HL-60/S4 treated with retinoic acid at 250 ng/mL for 4 days and 3 days (cell line): ENCODE data around the gene KCNJ9.

Experiments used
- in situ Hi-C: fragments of 300-500 bp; cut with MboI; formaldehyde crosslinking; loops from 2 replicates; pipeline ENCODE4 v1.7.0; 2022; ENCODE audit warnings: low sequenced_read_pairs

Gene KCNJ9

DNA sequence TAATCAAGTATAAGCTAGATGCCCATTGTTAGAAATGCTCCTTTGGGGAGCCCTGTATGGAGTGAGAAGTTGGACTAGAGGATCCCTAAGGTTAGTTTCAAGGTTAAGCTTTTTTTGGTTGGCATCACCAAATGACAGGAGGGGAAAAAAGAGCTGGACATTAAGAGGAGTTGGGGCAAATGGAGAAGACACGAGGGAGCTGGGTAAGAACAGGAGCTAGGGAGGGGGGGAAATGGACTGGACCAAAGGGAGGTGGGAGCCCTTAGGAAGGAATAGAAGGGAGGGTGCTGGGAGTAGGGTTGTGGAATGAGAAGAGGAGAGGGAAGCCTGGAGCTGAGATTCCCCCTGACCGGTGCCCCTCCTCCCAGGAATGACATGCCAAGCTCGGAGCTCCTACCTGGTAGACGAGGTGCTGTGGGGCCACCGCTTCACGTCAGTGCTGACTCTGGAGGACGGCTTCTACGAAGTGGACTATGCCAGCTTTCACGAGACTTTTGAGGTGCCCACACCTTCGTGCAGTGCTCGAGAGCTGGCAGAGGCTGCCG, 5.9 kb downstream of the KCNJ9 start:
- in situ Hi-C loops = no loop called here

DNA sequence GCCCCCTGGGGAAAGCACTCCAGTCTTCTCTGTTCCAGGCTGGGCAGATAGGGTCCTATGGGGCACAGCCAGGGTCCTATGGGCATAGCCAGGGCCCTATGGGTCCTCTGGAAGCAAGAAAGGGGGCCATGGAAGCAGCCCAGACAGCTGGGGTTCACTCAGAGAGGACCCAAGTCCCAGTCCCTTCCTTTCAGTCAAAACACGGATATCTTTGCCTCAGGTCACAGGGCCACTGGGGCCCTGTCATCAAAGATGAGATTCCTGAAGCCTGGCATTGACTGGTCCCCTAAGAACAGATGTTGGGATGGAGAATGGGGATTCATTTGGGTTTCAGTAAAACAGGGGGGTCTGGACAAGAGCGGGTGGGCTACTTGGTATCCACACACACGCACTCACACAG, 8.5 kb downstream of the KCNJ9 start:
- in situ Hi-C loops = no loop called here

DNA sequence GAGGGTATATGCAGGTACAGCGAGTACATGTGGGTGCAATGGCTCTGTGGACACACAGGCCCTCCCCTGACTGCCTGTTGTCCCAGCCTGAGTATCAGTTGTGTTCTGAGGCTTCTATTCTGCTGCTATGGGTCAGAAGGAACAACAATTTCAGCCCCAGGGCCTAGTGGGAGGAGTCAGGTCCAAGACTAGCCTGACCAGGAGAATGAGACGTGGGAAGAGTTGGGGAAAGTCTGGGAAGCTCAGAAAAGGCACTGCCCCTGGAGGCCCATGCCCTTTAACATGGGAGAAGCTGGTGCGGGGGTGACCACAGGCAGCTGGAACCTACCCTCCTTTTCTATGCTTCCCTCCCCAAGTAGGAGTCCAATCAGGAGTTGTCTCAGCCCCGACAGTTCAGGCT, 9.4 kb downstream of the KCNJ9 start:
- in situ Hi-C loops = no loop called here

DNA sequence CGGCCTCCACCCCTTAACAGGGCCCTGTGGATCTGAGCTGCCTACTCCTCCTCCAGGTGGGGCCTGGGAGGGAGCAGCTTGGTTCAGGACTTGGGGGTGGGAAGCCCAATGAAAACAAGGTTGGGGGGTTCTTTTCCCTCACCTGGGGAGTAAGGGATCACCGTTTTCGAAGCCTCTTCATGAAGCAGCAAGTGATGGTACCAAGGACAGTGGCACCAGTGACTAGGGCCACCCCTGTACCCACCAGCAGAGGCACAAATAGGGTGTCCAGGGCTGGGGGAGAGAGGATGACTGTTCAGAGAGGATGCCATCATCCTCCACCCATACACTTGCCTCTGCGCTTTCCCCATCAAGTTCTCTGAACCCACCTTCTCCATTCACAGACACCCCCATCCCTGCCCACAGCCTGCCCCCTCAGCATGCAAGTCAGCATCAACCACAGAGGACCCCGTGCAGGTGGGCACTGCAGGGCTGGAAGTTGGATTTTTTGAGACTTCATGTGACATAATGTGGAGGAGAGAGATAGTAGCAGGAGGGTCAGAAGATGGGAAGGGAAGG, 10.4 kb downstream of the KCNJ9 start:
- in situ Hi-C loops = no loop called here

DNA sequence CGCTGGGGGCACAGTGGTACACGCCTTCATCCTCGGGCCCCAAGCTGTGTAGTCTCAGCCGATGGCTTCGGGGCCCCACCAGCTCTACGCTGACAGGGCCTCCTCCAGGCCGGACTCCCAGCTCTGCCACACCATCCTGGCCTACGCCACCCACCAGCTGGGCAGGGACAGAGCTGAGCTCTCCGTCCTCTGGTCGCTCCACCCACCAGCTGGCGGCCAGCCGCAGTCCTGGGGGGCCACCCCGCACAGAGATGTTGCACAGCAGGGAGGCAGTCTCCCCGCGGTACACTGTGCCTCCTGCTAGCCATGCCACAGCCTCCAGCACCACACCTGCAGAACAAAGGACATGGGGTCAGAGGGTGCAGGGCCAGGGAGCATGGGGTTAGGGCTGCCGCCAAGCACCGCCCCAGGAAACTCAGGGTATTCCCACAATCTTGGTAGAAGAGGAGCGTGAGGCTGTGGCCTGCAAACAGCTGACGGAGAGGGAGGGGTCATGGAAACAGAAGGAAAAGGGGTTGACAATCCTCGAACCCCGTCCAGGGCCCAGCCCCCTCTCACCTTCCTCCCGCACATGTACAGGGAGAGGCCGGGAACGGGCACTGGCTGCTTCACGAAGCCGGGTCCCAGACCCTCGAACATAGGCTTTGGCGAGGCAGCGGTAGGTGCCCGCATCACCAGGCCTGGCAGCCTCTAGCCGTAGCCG, 11.2 kb downstream of the KCNJ9 start:
- in situ Hi-C loops = no loop called here

DNA sequence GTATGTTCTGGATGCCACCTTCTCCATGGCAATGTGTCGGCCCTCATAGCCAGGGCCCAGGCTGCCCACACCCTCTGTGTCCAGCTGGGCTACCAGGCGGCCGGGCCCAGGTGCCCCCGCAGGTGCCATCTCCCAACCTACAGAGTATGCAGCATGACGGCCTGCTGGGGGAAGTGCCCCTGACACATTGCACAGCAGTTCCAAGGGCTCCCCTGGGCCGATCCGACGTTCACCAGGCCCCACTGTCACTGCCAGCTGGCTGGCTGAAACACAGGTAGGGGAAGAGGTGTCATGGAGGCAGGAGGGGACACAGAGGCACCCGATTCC, 11.7 kb downstream of the KCNJ9 start:
- in situ Hi-C loops = no loop called here

DNA sequence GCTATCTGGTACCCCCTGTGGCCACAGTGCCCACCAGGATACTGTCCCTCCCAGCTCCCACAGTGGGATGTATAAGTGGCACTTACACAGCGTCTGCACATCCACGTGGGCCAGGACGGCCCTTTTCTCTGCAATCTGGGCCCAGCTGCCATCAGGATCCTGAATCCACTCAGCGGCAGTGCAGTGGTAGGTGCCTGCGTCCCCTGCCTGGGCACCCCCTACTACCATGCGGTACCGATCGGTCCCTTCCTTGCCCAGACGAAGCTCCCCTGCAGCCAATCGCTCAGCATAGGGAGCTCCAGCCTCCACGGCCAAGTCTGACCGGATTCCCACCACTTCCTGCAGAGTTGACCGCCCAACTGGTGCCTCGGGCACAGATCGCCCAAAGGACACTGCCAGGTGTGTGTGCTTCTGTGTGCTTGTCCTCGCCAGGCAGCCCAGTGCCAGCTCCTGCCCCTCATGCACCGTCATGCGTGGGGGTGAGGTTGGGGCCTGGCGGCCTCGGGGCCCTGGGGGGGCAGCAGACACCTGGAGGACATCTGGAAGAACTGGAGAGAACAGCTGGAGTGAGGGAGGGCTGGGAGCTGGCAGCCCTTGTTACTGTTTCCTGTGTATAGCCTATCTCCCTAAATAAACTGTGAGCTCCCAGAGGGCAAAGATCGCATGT, 12.4 kb downstream of the KCNJ9 start:
- in situ Hi-C loops = no loop called here

DNA sequence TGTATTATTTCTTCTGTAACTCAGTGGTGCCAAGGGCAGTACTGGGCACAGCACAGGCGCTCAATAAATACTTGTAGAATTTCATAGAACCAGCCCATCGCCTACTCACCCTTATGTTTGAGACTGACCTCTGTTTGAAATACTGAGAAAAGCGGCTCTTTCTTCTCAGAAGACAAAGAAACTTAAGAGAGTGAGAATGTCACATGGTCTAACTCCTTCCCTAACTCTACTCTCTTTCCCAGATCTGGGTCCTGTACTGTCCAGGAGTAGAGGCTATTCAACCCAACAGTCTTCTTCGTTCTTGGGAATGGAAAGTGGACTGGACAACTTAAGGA, 12.9 kb downstream of the KCNJ9 start:
- in situ Hi-C loops = no loop called here

DNA sequence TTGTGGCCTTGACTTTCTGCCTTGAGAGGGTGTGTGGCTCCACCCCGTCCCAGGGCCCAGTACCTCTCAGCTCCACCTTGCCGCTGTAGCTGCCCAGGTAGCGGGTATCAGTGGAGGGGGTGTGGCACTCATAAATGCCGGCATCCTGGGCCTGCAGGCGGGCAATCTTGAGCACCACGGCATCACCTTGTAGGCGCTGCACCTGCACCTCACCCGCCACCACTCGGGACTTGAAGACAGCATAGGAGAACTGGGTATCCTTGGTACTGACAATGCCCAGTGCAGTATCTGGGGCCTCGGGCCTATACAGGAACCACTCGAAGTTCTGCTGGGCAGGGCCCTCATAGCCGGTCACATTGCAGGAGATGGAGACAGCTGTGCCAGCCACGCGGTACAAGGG, 13.5 kb downstream of the KCNJ9 start:
- in situ Hi-C loops = no loop called here

DNA sequence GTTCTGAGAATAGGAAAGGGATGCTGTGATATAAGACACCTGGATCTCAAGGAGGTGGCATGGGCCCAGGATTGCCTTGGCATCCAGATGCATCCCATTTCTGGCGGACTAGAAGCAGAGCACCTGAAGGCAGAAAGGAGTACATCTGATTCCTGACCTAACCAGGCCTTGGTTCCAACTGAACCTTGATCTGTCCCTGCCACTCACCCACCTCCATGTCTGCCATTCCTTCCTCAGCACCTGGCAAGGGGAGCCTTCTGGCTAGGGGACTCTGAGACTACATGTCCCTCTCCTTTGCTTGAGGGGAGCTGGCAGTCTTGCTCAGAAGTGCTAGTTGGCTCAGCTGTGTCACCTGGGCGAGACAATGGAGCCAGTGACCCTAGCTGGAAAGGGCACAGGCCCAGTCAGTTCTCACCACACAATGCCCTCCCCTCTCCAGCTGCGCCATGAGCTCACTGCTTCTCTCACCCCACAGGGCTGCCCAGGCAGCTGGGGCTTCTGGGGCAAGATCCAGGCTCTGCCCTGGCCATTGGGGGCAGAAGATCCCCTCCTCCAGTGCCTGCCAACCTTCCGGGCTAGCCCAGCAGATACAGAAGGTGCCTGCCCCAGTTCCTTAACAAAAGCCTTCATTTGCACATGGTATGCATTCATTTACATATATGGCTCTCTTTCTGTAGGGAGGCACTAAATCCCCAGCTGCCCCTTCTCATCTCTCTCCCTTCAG, 14.2 kb downstream of the KCNJ9 start:
- in situ Hi-C loops = no loop called here

DNA sequence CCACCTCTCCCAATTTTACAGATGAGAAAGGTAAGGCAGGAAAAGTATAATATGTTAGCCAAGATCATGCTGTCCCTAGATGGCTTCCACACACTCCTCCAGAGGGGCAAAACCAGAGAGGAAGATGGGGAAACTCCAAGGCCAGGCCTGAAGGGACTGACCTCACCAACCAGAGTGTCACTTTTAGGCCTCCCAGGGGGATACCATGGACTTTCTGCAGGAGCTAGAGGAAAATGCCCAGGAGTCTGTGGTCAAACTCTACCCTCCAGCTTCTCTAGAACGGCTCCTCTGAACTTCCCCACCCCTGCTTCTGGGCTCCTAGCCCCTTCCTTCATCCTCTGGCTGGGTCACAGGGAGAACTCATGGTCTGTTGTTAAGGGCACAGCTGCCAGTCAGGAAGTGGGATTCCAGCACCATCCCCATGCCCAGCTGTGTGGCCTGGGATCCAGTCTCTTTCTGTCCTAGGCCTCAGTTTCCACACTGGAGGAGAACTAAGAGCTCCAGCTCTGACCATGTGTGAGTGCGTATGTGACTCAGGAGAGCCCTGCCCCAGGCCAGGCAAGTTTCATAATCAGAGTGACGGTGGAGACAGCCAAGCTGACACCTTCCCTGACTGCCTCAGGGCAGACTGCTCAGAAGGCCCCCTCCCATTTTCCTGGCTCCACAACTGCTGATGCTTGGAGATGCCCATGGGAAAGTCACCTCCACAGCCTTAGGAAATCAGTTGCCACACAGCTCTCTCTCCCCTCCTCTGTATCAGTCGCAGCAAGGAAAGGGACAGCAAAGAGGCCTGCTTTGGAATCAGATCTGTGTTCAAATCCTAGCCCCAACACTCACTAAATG, 15.2 kb downstream of the KCNJ9 start:
- in situ Hi-C loops = no loop called here

DNA sequence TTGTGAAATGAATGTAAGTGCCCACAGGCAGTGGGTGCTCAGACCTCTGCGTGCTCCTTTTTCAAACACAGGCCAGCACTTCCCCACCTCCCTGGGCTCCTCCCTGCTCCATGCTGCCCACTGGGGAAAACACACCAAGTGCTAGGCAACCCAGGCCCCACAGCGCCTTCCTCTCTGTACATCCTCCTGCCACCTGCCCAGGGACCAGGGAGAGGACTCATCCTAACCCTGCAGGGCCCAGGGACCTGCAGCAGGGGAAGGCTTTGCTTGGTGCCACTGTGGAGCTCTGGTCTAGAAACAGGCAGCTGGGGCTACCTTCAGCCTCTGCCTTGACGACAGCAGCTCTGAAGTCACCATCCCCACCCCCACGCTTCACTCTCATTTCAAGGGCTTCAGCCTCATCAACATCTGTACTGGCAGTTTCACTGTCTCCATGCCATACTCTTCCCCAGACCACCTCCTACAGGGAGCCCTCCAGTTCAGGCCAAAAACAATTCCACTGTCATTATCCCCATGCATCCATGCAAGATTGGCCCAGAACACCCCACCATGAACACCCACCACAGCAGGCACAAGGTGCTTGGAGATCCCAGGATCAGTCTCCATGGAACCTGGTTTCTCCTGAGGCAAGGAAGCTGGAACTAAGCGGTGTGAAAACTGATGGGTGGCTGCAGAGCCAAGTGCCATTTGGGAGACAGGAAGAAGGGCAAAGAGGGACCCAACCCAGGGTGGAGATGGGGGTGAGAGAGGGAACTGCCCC, 16.0 kb downstream of the KCNJ9 start:
- in situ Hi-C loops = no loop called here

DNA sequence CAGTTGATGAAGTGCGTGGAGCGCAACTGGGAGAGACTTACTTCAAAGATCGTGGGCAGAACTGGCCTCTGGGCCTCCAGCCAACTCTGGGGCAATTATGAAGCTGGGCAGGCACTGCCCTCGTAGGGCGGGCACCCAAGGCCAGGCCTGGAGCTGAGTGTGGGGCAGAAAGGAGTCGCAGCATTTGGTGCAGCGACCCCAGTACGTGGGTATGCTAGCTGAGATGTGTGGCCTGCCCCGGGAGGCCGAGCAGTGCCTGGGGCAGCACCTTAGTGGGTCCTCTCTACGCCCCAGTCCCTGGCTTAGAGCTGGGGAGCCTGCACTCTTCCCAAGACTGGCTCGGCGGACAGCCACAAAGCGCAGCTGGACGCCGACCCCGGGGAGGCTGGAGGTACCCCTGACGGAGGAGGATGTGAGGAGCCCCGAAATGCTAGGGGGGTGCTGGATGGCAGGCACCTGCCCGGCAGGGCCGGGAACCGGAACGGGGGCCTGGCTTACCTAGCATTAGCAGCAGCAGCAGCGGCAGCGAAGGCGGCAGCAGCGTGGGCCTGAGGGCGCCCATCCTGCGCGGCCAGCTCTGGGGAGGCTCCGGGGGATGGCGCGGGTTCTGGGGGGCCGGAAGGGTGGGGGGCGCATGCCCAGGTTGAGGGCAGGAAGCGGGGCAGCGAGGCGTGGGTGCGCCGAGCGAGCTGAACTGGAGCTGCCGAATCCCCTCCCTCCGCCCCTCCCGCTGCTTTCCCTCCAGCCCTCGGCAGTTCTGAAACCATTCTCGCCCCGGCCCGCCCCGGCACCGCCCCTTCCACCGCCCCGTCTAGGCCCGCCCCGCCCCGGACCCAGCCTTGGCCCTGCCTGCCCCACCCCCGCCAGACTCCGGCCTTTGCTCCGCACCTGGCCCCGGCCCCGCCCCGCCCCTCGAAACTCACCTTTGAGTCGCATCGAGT, 16.8 kb downstream of the KCNJ9 start, which contains the start of gene IGSF8:
Gene IGSF8, minus strand, starts transcription at position 709 of the 941 bp plus-strand sequence. Its CDS starts 147 bp downstream, at position 562.
- in situ Hi-C loops = no loop called here

DNA sequence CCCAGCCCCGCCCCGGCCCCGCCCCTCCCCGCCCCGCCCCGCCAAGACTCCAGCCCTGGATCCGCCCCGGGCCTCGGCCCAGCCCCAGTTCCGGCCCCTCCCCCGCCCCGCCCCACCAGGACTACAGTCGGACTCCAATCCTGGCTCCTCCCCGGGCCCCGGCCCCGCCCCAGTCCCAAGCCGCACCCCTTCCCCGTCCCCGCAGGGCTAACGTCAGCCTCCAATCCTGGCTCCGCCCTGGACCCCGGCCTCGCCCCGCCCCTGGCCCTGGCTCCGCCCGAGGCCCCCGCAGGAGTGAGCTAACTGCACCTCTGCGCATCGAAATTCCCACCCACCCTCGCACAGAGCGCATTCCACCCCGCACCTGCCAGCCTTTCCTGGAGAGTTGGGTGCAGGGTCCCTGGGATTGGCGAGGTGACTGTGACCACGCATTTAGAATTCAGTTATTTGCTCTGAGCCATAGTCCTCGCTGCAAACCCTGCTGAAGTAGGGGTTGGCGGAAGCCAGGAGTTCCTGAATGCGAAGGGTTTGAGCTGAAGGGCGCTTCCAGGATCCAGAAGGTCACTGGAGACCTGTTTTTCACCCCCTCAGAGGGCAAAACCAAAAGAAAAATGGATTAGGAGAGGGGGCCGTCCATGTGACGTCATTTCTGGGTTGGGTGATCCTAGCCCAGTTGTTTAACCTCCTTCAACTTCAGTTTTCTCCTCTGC, 17.7 kb downstream of the KCNJ9 start:
- in situ Hi-C loops = no loop called here

DNA sequence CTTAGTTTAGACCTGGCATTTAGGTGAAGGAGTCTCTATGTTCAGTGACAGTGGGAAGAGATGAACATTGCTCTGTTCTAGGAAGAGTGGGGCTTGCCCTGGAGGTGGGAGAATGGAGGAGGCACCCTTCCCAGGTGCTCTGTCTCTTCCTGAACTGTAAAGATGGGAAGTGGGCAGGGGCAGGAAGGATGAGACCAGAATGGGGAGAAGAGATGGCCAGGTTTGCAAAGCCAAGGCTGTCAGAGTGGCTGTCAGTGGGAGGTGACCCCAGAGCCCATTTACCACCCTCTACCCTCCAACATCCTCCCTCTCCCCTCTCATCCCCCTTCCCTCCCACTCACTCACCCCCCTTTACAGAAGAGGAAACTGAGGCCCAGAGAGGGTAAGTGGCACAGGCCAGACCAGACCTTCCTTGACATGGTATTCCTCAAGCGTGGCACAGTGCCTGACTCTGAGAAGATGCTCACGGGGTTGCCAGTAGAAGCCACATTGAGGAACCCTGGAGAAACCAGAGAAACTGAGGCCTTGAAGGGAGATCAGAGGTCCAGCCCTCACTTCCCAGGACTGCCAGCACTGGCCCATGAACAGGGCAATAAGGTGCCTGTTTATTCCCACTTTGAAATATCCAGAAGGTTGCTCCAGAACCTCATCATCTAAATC, 18.5 kb downstream of the KCNJ9 start:
- in situ Hi-C loops = no loop called here

DNA sequence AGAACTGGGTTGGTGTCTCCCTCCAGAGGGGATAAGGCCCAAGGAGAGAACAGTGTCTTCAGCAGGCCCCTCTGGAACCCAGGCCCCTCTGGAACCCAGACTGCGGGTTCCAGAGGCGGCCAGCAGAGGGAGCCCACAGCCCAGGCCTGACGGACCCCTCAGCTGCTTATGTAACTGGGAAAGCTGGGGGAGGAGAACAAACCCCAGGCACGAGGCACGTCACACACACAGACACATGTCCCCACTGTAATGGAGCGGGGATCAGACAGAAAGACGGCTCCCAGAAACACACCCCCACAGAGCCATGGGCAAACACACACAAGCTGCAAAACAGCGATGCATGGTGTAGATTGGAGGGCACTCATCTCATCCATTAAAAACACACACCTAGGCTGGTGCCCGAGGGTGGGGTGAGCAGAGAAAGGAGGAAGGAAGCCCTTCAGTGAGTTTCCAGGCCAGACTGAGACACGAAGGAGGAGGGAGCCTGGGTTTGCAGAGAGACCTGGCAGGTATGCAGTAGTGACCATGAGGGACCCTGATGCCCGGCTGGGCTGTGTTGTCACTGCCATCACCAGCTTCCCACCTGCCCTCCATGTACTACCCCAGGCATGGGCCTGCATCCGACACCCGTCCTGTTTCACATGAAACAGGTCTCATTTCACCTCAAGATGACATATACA, 19.8 kb downstream of the KCNJ9 start:
- in situ Hi-C loops = no loop called here
